Frontal cortex (tissue), 4 donors: ENCODE measurements around the gene STYXL1. TPM values are rescaled to one million over a fixed set of nuclear protein-coding genes. Genes with fewer than 3 reads are reported as not detected.

Source experiments
- DNase-seq, 2 donors: peaks; one replicate each; pipeline ENCODE4 v3.0.0; 2012; ENCODE audit warnings: low spot score in 2 of 2
- FAIRE-seq: peaks from 2 replicates; lab custom pipeline; 2012; peaks lifted over from hg19 to GRCh38; lab: Jason Lieb, UNC
- total RNA-seq: library from RNA; depleted of rRNA; stranded (reverse); fragments of >200 nt; gene quantifications from one replicate; pipeline ENCODE4 v1.2.3, GENCODE V29; 2014
- donor health status: control.
- donor health status: control.
- donor health status: control.

The STYXL1 gene
- total RNA-seq, 1 donor from 2014 or later: 16.3 TPM

- DNase-seq (no peak), FAIRE-seq (no peak)
Observed at GRCh38 chr7:75998038-75998437, 49.8 kb downstream of the STYXL1 start.

GRCh38 chr7:75996476-75996875 lies 51.3 kb downstream of the STYXL1 start:
- DNase-seq (peak in 1 of 2 donors; percentile 1), FAIRE-seq (no peak)

GRCh38 chr7:75995996-75996395 lies 51.8 kb downstream of the STYXL1 start:
- no peak for DNase-seq

GRCh38 chr7:75995052-75995471 lies 52.7 kb downstream of the STYXL1 start:
- DNase-seq (no peak), FAIRE-seq (no peak)

More at GRCh38 chr7:75995996-75996395, 51.8 kb downstream of the STYXL1 start:
- no peak for FAIRE-seq

- DNase-seq (peak; percentile 99 to 100), FAIRE-seq (no peak)
Observed at GRCh38 chr7:75994388-75995051, 53.3 kb downstream of the STYXL1 start, which contains the start of gene TMEM120A. TSS of gene TMEM120A (minus strand) at chr7:75994595. CDS start at chr7:75994570, 25 bp downstream.

GRCh38 chr7:75993689-75994387 lies 54.0 kb downstream of the STYXL1 start:
- DNase-seq: peak; percentile 73 to 84

GRCh38 chr7:75992083-75992755 lies 55.6 kb downstream of the STYXL1 start:
- no peak for FAIRE-seq
- no peak for DNase-seq

More at GRCh38 chr7:75993689-75994387, 54.0 kb downstream of the STYXL1 start:
- FAIRE-seq: no peak

- FAIRE-seq (no peak), DNase-seq (no peak)
Observed at GRCh38 chr7:75991531-75992082, 56.2 kb downstream of the STYXL1 start.

- DNase-seq (no peak), FAIRE-seq (no peak)
Observed at GRCh38 chr7:75989500-75990388, 58.1 kb downstream of the STYXL1 start.

- FAIRE-seq: no peak
- DNase-seq: peak in 1 of 2 donors; percentile 49
Observed at GRCh38 chr7:75988568-75989499, 59.0 kb downstream of the STYXL1 start.

- no peak for FAIRE-seq
- DNase-seq: no peak
Observed at GRCh38 chr7:75987805-75988567, 59.8 kb downstream of the STYXL1 start.

GRCh38 chr7:75987026-75987804 lies 60.6 kb downstream of the STYXL1 start:
- DNase-seq: no peak
- no peak for FAIRE-seq

GRCh38 chr7:75986147-75986781 lies 61.5 kb downstream of the STYXL1 start:
- FAIRE-seq (no peak), DNase-seq (peak in 1 of 2 donors; percentile 34)

GRCh38 chr7:75985518-75986146 lies 62.2 kb downstream of the STYXL1 start:
- no peak for DNase-seq
- FAIRE-seq: no peak

GRCh38 chr7:75985009-75985517 lies 62.7 kb downstream of the STYXL1 start:
- no peak for FAIRE-seq

More at GRCh38 chr7:75985009-75985517, 62.7 kb downstream of the STYXL1 start:
- no peak for DNase-seq
